Activated T-cell treated with anti-CD3 and anti-CD28 coated beads for 4 hours (primary cell): ENCODE results near the gene MIOS.
"Not testable (repeated sequence)": the region's sequence is repeated elsewhere in the genome, so short reads cannot be mapped to it uniquely, and the experiment has no call there.

Source experiments
- DNase-seq: peaks from one replicate; pipeline ENCODE4 v3.0.0-alpha.2; 2020

MIOS gene

GRCh38 chr7:7651479-7651878, 84.8 kb downstream of the MIOS start:
- no peak for DNase-seq

- DNase-seq, result no peak
Observed at GRCh38 chr7:7652798-7653540, 86.3 kb downstream of the MIOS start.

DNA sequence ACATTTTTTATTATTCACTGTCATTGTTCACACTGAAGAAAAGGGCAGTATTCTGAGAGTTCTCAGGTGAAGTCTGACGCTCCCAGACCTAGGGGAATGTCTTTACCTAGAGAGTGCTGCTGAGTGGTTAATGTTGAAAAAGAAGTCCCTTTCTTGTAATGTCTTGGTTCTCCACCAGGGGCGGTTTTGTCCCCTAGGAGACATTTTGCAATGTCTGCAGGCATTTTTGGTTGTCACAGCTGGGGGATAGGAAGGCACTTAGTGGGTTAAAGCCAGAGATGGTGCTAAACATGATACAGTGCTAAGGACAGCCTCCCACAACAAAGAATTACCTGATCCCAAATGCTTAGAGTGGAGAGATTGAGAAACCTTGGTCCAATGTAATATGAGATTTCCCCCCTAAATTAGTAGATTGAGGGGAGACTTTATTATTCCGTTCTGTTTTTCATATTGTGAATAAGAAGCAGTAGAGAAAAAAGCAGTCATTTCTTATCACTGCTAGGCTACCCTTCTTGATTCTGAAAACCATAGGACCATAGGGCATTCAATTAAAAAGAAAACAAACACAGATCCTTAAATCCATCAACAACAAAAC, 87.0 kb downstream of the MIOS start:
- no peak for DNase-seq

DNA sequence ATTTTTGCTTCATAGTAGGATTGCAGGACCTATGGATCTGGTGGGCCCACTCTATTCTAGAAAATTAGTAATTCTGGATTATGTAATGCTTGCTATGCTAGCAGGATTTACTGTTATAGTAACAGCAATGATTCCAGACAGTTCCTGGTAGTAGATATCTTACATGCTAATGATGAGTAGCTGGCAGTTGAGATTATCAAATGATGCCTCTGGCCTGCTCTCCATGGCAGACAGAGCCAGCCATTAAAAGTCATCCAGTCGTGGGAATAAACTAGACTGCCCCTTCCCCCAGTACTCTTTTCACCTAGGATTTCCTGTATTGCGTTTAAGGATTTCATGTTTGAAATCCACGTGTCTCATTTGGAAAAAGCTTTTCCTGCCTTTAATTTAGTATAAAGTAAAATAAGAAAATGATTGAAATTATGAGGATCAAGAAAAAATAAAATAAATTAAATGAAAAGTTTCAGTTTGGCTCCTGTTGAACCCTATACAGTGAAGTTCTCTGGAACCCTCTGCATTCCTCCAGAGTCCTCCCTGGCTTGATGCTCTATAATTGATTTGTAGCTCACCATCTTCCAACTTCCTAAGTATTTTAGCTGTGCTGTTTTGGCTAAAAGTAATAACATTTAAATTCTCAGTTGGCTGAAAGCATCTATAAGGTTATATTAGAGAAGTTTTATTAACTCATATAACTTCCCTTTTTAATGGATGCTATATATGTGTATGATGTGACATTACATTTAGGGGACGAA, 88.5 kb downstream of the MIOS start:
- DNase-seq, result no peak

- DNase-seq, result not testable (repeated sequence)
Observed at GRCh38 chr7:7656459-7656858, 89.8 kb downstream of the MIOS start.
